Measurements from ENCODE around the gene IL10RA. TPM values are rescaled to one million over a fixed set of nuclear protein-coding genes. Genes with fewer than 3 reads are reported as not detected.

The IL10RA gene
- total RNA-seq = 8.9 TPM

DNA sequence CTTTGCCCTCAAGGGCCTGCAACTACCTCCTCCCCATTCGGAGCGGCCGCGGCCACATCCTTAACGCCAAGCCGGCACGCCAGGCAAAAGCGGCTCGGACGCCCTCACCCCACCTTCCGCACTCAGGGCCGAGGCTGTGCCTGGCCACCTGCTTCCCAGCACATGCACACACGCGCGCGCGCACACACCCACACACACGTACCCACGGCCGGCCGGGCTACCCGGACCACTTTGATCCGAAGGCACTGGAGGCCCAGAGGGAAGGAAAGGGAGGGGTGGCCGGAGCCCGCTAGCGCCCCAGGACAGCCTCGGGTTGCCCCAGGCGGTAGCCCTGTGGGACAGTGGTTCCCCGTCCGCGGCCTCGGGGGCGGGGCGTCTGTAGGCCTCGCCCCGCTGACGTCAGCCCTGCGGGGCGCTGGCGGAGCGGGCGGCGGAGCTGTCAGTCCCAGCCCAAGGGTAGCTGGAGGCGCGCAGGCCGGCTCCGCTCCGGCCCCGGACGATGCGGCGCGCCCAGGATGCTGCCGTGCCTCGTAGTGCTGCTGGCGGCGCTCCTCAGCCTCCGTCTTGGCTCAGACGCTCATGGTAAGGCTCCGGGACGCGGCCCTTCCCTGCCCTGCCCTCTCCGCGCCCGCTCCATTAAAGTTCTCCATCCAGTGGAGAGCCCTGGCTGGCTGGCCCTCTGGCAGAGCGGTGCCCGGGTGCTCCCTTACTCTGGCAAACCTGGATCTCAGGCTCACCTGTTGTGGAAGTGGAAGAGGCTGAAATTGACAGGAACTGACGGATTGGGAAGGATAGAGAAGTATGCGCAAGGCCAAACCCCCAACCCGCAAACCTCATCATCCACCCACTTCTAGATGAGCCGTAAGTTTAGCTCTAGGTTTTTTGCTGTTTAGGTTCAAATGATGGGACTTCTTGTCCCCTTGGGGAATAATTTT, at the start of gene IL10RA:
Gene IL10RA, plus strand, starts transcription at position 442 of the 935 bp plus-strand sequence. Its CDS starts 74 bp downstream, at position 516.
- H3K9me3 ChIP-seq (ENCODE audit: control insufficient read depth in 3 of 3, low read length in 3 of 3) = no peaks in the 10 kb centered on the region
- H3K9ac ChIP-seq (ENCODE audit: low read depth in 1 of 3, low read length in 3 of 3) = peak within 1 kb of the TSS in 2 of 3 donors; percentile 54 to 60
- peak within 1 kb of the TSS; percentile 71 for H3K27ac ChIP-seq (ENCODE audit: low read depth, low read length)
- H3K27me3 ChIP-seq (ENCODE audit: control insufficient read depth in 3 of 3, insufficient read depth in 3 of 3, low read length in 3 of 3) = peaks cover 24 to 38% (median 28%) of the 10 kb centered on the region in 3 donors
- peak within 1 kb of the TSS; percentile 57 to 71 (median 70) for H3K4me3 ChIP-seq (ENCODE audit: low read length in 3 of 3)
- H3K36me3 ChIP-seq (ENCODE audit: control insufficient read depth in 3 of 3, insufficient read depth in 3 of 3, low read length in 3 of 3) = no peaks in the 10 kb centered on the region
- H3K4me1 ChIP-seq (ENCODE audit: control insufficient read depth in 3 of 3, insufficient read depth in 3 of 3, low read length in 3 of 3) = peaks cover 4 to 9% (median 6%) of the 10 kb centered on the region in 3 donors

DNA sequence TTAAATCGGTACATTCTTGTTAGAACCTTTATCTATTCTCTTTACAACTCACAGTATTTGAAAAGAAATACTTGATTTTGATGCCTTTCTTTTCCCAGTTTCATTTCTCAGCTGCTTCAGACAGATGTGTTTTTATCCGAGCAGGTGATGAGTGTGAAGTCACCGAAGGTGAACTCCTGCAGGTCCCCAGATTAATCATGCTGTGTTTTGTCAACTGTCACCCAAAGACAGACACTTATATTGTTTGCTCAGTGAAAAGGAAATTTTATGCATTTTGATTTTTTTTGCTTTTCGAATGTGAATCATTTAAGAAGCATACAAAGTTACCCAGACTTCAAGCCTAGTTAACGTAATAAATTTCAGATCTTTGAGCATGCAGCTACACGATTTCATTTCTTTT, 49.2 kb upstream of the IL10RA start:
- no peaks in the 10 kb centered on the region for H3K36me3 ChIP-seq (ENCODE audit: control insufficient read depth in 3 of 3, insufficient read depth in 3 of 3, low read length in 3 of 3)
- H3K9me3 ChIP-seq (ENCODE audit: control insufficient read depth in 3 of 3, low read length in 3 of 3) = no peaks in the 10 kb centered on the region
- H3K27me3 ChIP-seq (ENCODE audit: control insufficient read depth in 3 of 3, insufficient read depth in 3 of 3, low read length in 3 of 3) = peaks cover 0 to 13% (median 2%) of the 10 kb centered on the region in 3 donors
- H3K4me1 ChIP-seq (ENCODE audit: control insufficient read depth in 3 of 3, insufficient read depth in 3 of 3, low read length in 3 of 3) = no peaks in the 10 kb centered on the region
- no peak overlapping the region for H3K27ac ChIP-seq (ENCODE audit: low read depth, low read length)
- H3K4me3 ChIP-seq (ENCODE audit: low read length in 3 of 3) = no peak overlapping the region
- no peak overlapping the region for H3K9ac ChIP-seq (ENCODE audit: low read depth in 1 of 3, low read length in 3 of 3)

DNA sequence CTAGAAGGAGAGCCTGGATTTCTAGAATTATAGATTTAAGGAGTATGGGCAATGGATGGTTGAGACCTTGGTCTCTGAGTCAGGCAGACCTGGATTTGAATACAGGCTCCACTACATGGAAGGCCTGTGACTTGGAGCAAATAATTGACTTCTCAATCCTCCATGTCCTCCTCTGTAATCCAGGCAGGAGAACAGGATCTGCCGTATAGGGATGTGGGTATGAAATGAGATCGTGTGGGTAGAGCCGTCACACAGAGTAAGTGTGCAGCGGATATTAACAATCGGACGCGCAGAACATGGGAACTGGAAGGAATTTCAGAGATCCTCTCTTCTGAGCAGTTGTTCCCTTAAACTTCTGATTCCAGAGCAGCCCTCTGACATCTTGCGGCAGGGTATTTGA, 45.5 kb upstream of the IL10RA start:
- H3K27me3 ChIP-seq (ENCODE audit: control insufficient read depth in 3 of 3, insufficient read depth in 3 of 3, low read length in 3 of 3) = peaks cover 0 to 3% (median 0%) of the 10 kb centered on the region in 3 donors
- H3K9me3 ChIP-seq (ENCODE audit: control insufficient read depth in 3 of 3, low read length in 3 of 3) = no peaks in the 10 kb centered on the region
- no peak overlapping the region for H3K27ac ChIP-seq (ENCODE audit: low read depth, low read length)
- no peak overlapping the region for H3K9ac ChIP-seq (ENCODE audit: low read depth in 1 of 3, low read length in 3 of 3)
- H3K36me3 ChIP-seq (ENCODE audit: control insufficient read depth in 3 of 3, insufficient read depth in 3 of 3, low read length in 3 of 3) = no peaks in the 10 kb centered on the region
- no peaks in the 10 kb centered on the region for H3K4me1 ChIP-seq (ENCODE audit: control insufficient read depth in 3 of 3, insufficient read depth in 3 of 3, low read length in 3 of 3)
- no peak overlapping the region for H3K4me3 ChIP-seq (ENCODE audit: low read length in 3 of 3)

DNA sequence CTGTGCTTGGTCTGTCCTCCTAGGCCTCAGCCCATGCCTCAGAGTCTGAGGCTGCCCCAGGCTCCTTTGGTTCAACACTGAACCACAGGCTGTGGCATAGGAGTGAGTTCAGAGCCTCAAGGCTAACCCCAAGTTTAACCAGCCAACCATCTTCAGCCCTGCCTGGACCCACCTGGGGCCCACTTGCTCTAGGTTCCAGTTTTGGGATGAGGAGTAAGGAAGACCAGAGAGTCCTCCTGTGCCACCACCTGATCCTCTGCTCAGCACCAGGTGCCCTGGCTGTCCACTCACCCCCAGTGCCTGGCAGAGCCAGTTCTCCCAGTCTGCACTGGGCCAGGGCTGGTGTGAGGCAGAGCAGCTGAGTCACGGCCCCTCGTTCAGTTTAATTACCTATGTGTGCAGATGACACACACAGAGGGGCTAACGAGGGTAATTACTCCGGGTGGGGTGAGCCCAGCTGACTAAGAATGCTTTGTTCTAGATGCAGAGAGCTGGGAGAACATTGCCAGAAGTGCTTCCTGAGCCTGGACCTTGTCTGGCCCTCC, 45.0 kb upstream of the IL10RA start:
- H3K4me1 ChIP-seq (ENCODE audit: control insufficient read depth in 3 of 3, insufficient read depth in 3 of 3, low read length in 3 of 3) = no peaks in the 10 kb centered on the region
- no peak overlapping the region for H3K27ac ChIP-seq (ENCODE audit: low read depth, low read length)
- no peaks in the 10 kb centered on the region for H3K36me3 ChIP-seq (ENCODE audit: control insufficient read depth in 3 of 3, insufficient read depth in 3 of 3, low read length in 3 of 3)
- H3K9me3 ChIP-seq (ENCODE audit: control insufficient read depth in 3 of 3, low read length in 3 of 3) = no peaks in the 10 kb centered on the region
- H3K9ac ChIP-seq (ENCODE audit: low read depth in 1 of 3, low read length in 3 of 3) = no peak overlapping the region
- H3K4me3 ChIP-seq (ENCODE audit: low read length in 3 of 3) = no peak overlapping the region
- peaks cover 0 to 3% (median 0%) of the 10 kb centered on the region in 3 donors for H3K27me3 ChIP-seq (ENCODE audit: control insufficient read depth in 3 of 3, insufficient read depth in 3 of 3, low read length in 3 of 3)

DNA sequence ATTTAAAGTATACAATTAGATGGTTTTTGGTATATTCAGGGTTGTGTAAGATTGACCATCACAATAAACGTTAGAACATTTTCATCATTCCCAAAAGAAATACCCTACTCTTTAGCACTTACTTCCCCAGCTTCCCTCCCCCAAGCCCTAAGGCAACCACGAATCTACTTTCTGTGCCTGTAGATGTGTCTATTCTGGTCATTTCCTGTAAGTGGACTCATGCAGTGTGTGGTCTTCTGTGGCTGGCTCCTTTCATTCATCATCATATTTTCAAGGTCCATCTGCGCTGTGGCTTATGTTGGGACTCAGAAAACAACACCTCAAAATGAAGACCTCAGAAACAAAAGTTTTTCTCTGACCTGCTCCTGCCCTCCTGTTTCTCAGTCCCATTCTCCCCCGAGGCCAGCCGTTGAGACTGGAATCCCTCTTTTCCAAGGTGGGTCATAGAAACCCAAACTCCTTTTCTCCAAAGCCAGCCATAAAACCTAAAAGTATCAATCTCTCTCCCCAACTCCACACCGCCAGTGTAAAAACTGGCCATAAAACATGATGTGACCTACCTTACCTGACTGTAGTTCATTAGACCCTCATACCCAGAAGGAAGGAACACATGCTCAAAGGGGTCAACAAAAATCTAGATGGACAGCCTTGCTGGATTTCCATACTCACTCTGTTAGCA, 44.1 kb upstream of the IL10RA start:
- Histone ChIP-seq H3K4me3 (ENCODE audit: low read length in 3 of 3) (no peak overlapping the region), H3K36me3 (ENCODE audit: control insufficient read depth in 3 of 3, insufficient read depth in 3 of 3, low read length in 3 of 3) (no peaks in the 10 kb centered on the region), H3K9me3 (ENCODE audit: control insufficient read depth in 3 of 3, low read length in 3 of 3) (no peaks in the 10 kb centered on the region), H3K9ac (ENCODE audit: low read depth in 1 of 3, low read length in 3 of 3) (no peak overlapping the region), H3K27me3 (ENCODE audit: control insufficient read depth in 3 of 3, insufficient read depth in 3 of 3, low read length in 3 of 3) (peaks cover 0 to 3% (median 0%) of the 10 kb centered on the region in 3 donors), H3K27ac (ENCODE audit: low read depth, low read length) (no peak overlapping the region), H3K4me1 (ENCODE audit: control insufficient read depth in 3 of 3, insufficient read depth in 3 of 3, low read length in 3 of 3) (peaks cover 0 to 4% (median 2%) of the 10 kb centered on the region in 3 donors)

DNA sequence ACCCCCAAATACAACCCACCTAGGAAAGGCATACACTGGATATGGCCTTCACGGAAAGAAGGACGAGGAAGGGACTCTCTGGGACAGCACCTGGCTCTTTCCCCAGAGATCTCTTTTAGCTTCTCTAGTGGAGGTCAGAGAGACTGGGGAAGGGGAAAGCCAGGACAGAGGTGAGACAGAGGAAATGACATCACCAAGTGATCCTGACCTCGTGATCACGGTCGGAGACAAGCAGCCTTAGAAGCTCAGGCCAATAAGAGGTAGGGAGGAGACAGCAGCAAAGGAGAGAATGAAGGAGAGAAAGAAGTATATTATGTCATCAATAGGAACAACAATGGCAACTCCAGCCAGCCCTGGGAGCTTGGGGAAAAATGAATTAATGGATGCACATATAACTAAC, 41.6 kb upstream of the IL10RA start:
- no peak overlapping the region for H3K4me3 ChIP-seq (ENCODE audit: low read length in 3 of 3)
- peaks cover 0 to 4% (median 2%) of the 10 kb centered on the region in 3 donors for H3K4me1 ChIP-seq (ENCODE audit: control insufficient read depth in 3 of 3, insufficient read depth in 3 of 3, low read length in 3 of 3)
- peaks cover 0 to 3% (median 0%) of the 10 kb centered on the region in 3 donors for H3K27me3 ChIP-seq (ENCODE audit: control insufficient read depth in 3 of 3, insufficient read depth in 3 of 3, low read length in 3 of 3)
- H3K36me3 ChIP-seq (ENCODE audit: control insufficient read depth in 3 of 3, insufficient read depth in 3 of 3, low read length in 3 of 3) = no peaks in the 10 kb centered on the region
- H3K27ac ChIP-seq (ENCODE audit: low read depth, low read length) = no peak overlapping the region
- no peaks in the 10 kb centered on the region for H3K9me3 ChIP-seq (ENCODE audit: control insufficient read depth in 3 of 3, low read length in 3 of 3)
- H3K9ac ChIP-seq (ENCODE audit: low read depth in 1 of 3, low read length in 3 of 3) = no peak overlapping the region

DNA sequence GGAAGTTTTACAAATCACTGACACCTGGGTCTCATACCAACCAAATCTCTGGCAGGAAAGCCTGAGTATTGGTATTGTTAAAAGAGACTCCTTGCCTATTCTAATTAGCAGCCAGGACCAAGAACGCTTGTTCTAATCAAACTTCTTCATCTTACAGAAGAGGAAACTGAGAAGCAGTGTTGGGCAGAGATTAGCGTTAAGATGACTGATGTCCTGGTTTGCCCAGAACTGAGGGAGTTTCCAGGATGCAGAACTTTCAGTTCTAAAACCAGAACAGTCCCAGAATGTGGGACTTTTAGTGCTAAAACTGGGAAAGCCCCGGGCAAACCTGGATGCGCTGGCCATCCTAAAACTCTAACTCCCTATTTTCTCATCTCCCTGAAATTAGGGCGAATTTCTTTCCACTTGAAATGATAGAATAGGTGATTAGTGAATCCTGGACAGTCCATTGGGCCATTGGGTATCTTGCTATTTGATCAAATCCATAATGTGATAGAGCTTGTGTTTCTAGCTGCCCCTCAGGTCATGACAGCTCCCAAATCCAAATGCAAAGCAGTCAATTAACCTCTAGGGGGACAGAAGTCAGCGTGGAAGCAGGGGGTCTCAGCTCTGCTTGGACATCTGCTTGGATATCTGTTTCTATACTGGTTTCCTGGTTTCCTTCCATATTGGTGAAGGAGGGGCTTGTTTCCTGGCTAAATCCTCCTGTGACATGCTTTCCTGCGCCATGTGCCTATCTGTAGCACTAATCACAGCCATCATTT, 41.0 kb upstream of the IL10RA start:
- peaks cover 0 to 3% (median 0%) of the 10 kb centered on the region in 3 donors for H3K27me3 ChIP-seq (ENCODE audit: control insufficient read depth in 3 of 3, insufficient read depth in 3 of 3, low read length in 3 of 3)
- H3K4me1 ChIP-seq (ENCODE audit: control insufficient read depth in 3 of 3, insufficient read depth in 3 of 3, low read length in 3 of 3) = peaks cover 0 to 4% (median 2%) of the 10 kb centered on the region in 3 donors
- H3K4me3 ChIP-seq (ENCODE audit: low read length in 3 of 3) = no peak overlapping the region
- H3K9ac ChIP-seq (ENCODE audit: low read depth in 1 of 3, low read length in 3 of 3) = no peak overlapping the region
- no peaks in the 10 kb centered on the region for H3K9me3 ChIP-seq (ENCODE audit: control insufficient read depth in 3 of 3, low read length in 3 of 3)
- H3K27ac ChIP-seq (ENCODE audit: low read depth, low read length) = no peak overlapping the region
- H3K36me3 ChIP-seq (ENCODE audit: control insufficient read depth in 3 of 3, insufficient read depth in 3 of 3, low read length in 3 of 3) = no peaks in the 10 kb centered on the region

DNA sequence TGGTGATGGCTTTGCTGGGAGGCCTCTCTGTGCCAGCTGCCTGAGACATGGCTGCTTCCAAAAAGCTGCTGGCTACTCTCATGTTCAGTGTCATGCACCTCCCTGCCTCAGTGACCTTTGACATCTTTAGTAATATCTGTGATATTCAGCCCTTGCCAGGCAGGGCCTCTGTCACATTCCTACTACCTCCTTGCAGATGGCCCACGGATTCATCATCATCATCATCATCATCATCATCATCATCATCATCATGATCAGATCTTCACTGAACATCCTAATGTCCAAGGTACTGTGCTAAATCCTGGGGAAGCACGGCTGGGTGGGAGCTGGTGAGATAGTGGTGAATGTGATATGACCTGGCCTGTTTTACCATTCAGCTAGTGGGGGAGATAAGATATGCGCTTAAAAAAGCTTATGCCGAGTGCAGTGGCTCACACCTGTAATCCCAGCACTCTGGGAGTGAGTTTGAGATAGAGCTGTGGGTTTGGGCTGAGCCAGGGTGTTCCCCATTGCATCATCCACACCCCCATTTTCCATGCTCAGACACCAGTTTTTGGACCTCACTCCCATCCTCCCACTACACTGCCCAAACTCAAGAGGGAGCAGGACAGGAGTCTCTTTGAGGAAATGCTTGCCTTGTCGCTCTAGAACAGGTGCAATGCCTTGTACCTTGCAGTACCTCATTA, 39.9 kb upstream of the IL10RA start:
- Histone ChIP-seq H3K36me3 (ENCODE audit: control insufficient read depth in 3 of 3, insufficient read depth in 3 of 3, low read length in 3 of 3) (no peaks in the 10 kb centered on the region), H3K4me1 (ENCODE audit: control insufficient read depth in 3 of 3, insufficient read depth in 3 of 3, low read length in 3 of 3) (peaks cover 0 to 7% (median 2%) of the 10 kb centered on the region in 3 donors), H3K27me3 (ENCODE audit: control insufficient read depth in 3 of 3, insufficient read depth in 3 of 3, low read length in 3 of 3) (peaks cover 0 to 3% (median 3%) of the 10 kb centered on the region in 3 donors), H3K9me3 (ENCODE audit: control insufficient read depth in 3 of 3, low read length in 3 of 3) (no peaks in the 10 kb centered on the region), H3K4me3 (ENCODE audit: low read length in 3 of 3) (no peak overlapping the region), H3K9ac (ENCODE audit: low read depth in 1 of 3, low read length in 3 of 3) (no peak overlapping the region), H3K27ac (ENCODE audit: low read depth, low read length) (no peak overlapping the region)

Data from skeletal muscle tissue (tissue), 4 donors.